CD4-positive, alpha-beta T cell treated with Interleukin-17A for 1 hour (primary cell): ENCODE results near the gene CCDC14.
"Not testable (repeated sequence)": the region's sequence is repeated elsewhere in the genome, so short reads cannot be mapped to it uniquely, and the experiment has no call there.

Experiments
- DNase-seq: peaks from one replicate; pipeline ENCODE4 v3.0.0-alpha.2; 2020

Gene CCDC14

DNA sequence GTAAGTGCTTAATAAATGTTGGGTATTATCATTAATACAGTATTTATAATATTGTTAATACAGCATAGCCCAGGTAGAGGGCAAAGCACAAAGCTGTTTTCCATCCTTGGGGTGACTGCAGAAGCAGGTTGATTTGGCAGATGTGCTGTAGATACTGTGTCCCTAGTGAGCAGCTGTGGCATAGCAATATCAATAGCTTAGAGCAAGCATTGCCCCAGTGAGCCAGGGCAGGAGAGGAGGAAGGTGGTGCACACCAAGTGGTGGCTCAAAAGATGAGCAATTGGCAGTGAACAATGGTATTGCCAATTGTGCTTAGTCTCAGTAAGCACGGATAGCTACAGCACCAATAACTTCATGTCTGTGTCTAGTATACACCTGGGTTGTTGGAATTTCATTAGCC lies 5.8 kb upstream of the CCDC14 start:
- not testable (repeated sequence) for DNase-seq

DNA sequence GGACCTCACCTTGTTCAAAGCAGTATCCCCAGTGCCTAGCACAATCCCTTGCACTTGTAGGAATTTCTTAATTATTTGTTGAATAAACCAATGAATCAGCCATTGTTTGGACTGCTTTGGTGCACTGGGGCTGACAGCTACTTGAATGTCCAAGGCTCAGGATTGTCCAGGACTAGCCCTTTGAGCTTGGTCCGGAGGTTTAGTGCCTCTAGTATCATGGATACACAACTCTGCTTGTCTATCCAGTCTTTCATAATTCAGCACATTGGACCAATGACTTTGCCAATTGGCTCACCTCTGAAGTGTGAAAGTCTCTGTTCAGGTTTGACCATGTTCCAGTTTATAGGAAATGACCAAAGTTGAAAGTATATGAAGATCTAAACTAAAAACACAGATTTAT lies 3.8 kb upstream of the CCDC14 start:
- not testable (repeated sequence) for DNase-seq

DNA sequence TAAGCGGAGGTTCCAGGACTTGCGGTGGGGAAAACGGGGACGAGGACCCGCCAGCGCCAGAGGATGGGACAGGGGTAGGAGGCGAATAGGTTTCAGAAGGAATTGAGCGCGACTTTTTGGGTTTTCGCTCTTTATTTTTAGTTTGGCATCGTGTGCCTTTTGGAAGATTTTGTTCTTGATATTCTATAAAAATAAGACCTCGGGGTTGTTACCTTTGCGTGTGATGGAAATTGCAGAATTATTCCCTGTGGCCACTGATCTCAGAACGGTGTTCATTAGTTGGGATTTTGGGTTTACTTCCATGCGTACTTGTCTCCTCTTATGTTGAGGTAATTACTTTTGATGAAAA lies 453 bp upstream of the CCDC14 start:
- no peak for DNase-seq

DNA sequence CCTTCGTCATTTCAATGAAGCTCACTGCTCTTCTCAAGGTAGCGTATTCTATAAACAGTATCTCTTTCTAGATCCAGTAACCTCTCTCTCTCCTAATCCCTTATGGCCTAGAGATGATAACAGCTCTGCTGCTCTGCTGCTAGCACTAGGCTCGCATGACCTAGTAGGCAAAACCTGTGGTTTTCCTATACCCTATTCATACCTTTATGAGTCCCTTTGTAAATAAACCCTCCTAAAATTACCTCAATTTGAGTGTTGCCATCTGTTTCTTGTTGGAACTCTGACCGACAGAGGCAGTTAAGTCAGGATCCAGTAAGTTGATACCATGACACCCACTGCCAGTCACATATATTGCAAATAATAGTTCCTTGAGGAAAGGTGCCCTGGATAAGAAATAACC lies 7.3 kb downstream of the CCDC14 start:
- DNase-seq: no peak

DNA sequence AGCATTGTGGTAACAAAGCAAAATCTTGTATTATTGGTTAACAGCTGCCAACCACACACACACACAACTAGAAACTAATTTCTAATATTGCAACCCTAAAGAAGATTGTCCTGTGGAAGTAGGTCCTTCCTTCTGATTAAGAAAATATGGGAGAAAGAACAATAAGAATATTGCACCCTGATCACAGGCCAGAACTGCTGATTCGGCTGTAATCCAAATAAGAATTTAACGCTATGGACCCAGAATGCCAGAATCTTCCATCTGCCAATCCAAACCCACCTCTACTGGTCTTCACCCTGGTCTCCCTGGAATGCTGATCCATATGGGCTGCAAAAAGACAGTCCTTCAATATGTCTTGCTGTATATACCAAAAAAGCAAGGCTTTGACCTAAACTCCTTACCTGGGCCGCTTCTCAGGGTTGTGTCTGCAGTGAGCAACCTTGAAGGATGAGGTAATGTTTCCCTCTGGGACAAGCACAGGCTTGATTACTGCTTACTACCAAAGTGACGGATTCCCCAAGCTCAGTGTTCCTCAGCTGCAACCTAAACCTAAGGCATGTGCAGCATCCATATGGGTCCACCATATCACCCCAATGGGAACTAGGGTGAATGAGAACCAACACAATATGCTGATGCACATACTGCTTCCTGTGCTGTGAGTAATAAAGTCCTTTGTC lies 8.0 kb downstream of the CCDC14 start:
- DNase-seq: no peak

DNA sequence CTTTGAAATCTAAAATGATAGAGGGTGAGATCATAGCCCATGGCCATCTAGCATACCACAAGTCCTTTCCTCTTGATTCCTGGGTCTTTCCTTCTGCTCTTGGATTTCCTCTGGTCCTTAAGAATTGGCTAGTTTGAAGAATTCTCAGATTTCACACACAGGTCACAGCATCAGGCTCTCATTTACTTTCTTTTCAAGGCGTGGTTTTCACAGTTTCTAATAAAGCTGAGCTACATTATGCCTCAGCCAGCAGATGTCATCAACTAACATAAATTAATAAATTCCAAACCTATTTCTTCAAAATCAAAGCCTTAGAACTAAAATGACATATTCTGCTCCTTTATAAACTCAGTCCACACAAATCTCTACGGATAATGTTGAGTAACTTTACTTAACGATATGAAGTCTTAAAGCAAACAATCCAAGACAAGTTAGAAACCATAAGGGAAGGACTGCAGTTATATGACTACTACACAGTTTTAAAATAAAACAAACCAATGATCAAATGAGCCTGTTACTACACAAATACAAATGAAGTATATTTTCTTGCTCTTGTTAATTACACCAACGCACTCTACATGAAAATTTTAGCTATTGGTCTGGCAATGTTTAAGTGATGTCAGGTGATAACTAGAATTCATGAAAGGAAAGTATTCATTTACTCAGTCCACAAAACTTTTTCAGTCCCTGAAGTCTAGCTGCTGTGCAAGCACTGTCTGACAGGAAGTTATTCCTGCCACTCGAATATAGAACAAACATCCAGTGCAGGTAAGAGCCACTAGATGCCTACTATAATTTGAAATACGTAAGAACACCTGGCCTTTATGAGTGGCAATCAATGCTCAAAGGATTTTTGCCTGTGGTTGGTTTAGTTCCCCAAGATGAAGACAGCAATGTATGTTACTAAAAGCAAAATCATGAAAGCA lies 9.2 kb downstream of the CCDC14 start:
- no peak for DNase-seq

DNA sequence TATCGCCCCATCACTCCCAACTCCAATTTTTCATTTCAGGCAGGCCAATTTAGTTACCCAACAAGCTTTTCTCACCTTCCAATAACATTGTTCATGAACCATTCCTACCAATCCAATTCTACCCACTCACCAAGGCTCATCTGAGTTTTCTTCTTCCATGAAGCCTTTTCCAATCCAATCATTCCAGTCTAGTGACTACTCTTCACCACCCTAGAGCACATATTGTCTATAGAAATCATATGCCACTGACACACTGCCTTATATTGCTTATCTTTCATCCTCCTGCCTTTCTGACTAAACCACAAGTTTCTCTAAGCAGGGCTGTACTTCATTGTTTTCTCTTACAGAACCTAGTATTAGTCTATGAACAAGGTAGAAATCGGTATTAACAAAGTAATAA lies 11.4 kb downstream of the CCDC14 start:
- no peak for DNase-seq

DNA sequence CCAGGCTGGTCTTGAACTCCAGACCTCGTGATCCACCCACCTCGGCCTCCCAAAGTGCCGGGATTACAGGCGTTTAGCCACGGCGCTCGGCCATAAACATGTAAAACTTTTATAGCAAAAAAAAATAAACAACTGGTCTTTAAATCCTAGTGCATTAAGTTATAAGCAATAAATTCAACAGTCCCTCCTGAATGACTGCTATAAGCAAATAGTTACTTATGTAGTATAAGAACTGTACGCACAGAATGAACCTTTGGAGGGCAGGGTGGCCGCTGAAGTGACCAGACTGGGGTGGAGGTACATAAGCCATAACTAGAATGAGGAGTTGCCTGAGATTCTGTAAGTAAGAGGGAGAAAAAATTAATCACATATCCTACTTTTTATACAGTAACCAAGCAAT lies 12.6 kb downstream of the CCDC14 start:
- no peak for DNase-seq

DNA sequence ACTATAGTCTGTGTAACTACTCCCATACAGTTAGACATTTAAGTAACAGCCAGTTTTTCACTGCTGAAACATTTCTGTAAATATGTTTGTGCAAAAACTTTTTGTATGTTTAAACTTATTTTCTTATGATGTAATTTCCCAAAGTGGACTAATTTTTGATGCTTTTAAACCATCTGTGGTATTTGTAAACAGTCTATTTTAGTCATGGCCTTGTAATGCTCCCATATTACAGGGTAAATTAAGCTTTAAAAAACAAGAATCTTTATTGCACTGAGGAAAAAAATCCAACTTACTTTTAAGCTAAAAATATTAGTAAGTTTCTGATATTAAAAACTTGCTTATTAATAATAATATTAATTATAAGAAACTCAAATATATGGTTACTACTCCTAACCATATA lies 13.5 kb downstream of the CCDC14 start:
- DNase-seq: no peak

DNA sequence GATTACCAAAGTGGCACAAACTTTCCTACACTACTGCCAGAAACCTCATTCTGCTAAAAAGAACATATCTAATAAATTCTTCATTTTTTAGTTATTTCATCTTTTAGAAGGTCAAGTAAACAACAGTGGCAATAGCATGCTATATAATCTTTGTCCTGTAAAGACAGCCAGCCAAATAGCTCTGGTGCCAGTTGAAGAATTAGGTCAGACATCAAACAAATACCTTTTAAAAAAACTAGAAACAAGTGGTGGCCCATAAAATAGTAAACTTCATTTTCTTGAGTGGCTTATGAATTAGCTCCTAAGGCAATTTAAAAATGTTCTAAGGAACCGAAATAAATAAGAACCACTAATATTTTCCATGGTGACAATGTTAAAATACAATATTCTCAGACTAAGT lies 19.5 kb downstream of the CCDC14 start:
- DNase-seq: no peak

DNA sequence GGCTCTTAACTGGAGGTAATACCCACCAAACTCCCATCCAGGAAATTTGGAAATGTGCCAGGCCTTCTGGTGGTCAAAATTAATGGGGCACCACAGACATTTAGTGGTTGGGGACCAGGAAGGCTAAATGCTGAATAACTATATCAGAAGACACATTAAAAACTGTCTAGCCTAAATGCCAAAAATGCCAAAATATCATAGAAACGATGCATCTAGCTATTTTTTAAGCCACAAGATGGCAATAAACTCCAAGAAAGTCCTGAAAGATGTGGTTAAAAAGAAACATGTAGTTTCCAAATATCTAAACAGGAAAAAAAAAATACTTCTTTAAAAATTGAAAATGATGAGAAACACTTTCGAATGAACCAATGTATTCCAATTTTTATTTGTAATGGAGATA lies 19.9 kb downstream of the CCDC14 start:
- no peak for DNase-seq

DNA sequence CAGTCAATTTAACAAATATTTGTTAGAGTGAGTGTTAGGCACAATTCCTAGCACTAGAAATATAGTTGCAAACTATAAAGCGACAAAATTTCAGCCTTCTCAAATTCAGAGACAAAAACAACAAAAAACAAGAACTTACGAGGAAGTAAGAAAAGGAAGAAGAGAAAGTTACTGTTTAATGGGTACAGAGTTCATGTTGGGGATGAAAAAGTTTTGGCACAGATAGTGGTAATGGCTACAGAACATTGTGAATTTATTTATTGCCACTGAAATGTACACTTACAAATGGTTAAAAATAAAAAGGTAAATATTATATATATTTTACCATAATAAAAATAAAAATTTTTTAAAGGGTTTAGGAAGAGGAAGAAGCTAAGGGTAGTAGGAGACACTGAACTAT lies 21.3 kb downstream of the CCDC14 start:
- no peak for DNase-seq

DNA sequence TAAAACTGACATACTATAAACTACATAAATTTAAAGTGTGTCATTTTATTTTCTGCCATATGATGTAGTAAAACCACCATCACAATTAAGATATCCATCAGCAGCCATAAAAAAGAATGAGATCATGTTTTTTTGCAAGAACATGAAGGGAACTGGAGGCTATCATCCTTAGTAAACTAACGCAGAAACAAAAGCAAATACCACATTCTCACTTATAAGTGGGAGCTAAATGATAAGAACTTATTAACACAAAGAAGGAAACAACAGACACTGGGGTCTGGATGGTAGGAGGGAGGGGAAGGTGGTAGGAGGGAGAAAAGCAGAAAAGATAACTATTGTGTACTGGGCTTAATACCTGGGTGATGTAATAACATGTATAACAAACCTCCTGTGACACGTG lies 24.6 kb downstream of the CCDC14 start:
- no peak for DNase-seq

DNA sequence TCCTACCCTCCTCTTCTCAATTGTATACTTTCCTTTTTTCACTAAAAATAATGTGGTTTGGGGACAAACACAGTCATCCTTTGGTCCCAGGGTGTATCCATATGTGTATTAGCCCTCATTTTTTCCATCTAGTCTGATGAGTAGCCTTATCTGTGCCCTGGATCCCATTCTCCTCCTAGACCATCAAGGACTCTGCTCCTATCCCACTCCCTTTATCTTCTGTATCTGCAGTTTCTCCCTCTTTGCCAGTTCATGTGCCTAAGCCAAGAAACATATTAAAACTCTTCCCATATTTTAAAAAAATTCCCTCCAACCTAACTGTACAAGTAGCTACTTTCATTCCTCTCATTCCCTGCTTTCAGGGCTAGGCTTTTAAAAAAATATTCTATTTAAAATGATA lies 25.2 kb downstream of the CCDC14 start:
- no peak for DNase-seq

DNA sequence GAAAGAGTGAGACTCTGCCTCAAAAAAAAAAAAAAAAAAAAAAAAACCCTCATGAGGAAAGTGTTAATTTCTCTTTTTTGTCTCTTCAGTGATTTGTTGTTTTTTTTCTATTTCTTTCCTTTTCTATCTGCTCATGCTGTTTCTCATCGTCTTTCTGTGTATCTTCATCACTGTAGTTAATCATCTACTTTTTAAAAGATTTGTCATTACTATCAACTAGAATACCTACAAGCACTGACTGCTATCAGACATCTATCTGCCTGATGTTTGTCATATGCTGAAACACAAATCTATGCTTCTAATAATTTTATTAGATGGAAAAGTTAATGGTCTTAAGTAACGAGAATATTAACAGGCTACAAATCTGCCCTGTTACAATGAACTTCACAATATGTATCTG lies 26.8 kb downstream of the CCDC14 start:
- DNase-seq: no peak

DNA sequence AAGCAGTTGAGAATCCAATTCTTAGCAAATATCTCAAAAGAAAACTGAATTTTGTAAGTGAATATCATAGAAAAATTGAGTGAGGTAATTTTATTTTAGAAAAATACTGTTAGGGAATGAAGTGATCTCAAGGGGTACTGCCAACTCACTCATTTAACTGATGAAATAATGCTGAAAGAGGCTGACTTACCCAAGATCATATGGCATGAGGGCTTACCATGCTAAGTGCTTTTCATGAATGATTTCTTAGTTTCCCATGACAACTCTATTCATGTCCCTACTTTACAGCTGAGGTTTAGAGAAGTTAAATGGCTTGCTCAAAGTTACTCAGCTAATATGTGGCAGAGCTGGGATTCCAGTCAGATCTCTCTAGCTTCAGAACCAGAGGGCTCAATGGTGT lies 30.6 kb downstream of the CCDC14 start:
- no peak for DNase-seq

DNA sequence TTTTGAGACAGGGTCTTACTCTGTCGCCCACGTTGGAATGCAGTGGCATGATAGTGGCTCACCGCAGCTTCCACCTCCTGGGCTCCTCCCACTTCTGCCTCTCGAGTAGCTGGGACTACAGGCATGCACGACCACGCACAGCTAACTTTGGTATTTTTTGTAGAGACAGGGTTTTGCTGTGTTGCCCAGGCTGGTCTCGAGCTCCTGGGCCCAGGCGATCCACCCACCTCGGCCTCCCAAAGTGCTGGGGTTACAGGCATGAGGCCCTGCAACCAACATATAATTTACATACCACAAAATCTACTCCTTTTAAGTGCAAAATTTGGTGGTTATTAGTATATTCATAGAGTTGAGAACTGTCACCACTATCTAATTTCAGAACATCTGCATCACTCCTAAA lies 31.7 kb downstream of the CCDC14 start:
- DNase-seq: no peak

DNA sequence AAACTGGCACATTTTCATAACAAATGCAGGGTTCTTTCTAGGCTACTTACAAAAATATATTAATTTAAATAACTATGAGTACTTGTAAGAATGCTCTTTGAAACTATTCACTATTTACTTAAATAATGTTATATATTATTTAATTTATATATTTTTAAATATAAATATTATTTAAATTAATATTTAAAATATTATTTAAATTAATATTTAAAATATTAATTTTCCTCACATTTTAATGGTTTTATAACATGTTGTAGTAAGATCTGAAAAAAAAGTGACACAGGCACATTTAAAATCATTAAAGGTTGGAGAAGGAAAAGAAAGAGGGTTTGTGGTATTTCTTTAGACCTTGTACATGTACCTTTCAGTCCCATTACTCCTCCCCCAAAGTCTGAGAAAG lies 34.6 kb downstream of the CCDC14 start:
- no peak for DNase-seq

DNA sequence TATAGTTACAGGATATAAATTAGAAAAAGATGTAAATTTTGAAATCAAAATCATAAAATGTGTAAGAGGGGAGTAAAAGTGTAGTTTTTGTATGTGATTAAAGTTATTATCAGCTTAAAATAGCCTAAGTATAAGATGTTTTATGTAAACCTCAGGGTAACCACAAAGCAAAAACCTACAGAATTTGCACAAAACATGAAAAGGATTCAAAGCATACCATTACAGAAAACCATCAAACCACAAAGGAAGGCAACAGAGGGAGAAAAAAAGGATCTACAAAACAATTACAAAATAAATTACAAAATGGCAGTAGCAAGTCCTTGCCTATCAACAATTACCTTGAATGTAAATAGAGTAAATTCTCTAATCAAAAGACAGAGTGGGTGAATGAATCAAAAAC lies 40.2 kb downstream of the CCDC14 start:
- DNase-seq: no peak

DNA sequence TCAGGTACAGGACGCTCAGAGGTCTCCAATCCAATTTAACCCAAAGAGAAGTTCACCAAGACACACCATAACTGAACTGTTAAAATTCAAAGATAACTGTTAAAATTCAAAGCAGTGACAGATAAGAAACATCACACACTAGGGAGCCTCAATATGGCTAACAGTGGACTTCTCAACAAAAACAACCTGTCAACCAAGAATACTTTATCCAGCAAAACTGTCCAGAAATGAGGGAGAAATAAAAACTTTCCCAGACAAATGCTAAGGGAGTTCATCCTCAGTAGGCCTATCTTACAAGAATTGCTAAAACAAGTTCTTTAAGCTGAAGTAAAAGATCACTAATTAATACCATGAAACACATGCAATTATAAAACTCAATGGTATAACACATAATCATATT lies 40.6 kb downstream of the CCDC14 start:
- no peak for DNase-seq

DNA sequence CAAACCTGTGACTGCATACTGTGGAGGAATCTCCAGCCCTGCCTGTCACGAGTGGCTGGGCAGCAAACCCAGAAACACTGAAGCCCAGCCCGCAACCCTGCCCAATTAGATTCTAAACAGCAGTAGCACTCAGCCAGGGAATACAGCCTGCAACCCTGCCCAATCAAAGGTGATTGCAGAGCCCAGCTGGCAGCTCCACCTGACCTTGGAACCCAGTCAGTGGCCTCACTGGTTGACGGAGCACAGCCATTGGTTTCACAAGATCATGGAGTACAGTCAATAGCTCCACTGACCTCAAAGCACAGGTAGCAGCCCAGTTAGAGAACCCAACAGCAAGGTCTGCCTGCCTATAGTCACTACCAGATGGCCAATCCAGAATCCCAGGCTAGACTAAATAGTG lies 41.7 kb downstream of the CCDC14 start:
- DNase-seq: no peak

DNA sequence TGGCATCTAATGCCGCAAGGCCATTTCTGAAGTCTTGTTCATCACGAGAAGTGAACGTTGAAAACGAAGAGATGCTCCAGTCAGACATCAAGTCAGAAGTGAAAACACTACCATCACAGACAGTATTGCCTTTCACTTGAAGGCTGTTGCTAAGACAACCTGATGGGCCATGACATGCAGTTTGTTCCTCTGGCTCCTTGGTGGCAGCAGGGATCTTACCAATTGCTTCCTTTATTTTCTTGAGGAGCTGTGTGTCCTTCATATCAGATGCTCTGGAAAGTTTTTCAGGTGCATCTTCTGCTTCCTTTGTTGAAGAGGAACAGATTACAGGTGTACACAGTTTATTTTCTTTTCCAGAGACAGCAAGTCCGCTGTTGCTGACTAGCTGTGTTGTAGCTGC lies 46.2 kb downstream of the CCDC14 start:
- DNase-seq: no peak

DNA sequence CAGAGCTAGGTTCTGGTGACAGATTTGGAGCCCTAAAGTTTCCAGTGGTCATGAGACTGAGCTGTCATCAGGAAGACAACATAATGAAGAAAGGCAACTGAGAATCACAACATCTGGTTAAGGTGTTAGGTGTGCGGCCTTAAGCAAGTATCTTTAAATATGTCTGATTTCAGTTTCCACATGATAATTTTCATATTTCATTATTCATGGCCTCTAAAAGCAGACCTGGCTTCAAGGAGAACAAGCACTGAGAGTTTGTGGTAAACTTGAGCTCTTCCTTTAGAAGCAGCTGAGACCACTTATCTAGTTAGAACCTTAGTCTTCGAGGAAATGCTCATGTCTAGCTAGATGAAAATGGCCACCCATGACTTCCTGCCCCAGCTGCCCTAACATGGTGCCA lies 51.2 kb downstream of the CCDC14 start:
- no peak for DNase-seq

DNA sequence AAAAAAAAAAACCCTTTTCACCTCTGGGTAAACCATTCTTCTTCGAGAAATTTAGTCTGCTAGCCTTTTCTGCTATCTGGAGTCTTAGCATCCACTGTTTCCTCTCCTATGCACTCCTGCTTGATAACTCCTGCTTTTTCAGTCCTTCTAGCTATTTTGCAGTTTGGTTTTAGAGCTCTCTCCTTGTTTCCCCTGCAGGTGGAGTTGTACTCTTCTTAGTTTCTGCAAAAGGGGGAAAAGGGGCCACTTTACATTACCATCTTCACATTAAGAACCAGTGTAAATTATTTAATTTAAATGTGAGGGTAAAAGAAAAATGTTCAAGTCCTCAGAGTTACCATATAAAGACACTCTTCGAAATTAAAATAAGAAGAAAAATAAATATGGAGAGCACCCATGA lies 53.3 kb downstream of the CCDC14 start:
- no peak for DNase-seq
